Sigmoid colon (tissue), 4 donors: ENCODE results near the gene CDKN1C.

Experiments used
- CTCF ChIP-seq, 4 experiments: fragments of 450-650 bp in 3 of 4; fragments of 200-600 bp in 1 of 4; IDR thresholded peaks; one replicate each; pipeline ENCODE4 v1.5.1; 2016 to 2019; ENCODE audit warnings: antibody characterized with exemption in 4 of 4, mild to moderate bottlenecking in 3 of 4, moderate library complexity in 2 of 4
- EP300 ChIP-seq, 4 donors: sonication (generic); formaldehyde crosslinking; IDR thresholded peaks; one replicate each; pipeline ENCODE4 v1.6.1; 2017; ENCODE audit warnings: antibody characterized with exemption in 4 of 4
- POLR2A ChIP-seq, 2 donors: fragments of 450-650 bp; IDR thresholded peaks; one replicate each; pipeline ENCODE4 v1.6.1; 2016; ENCODE audit warnings: antibody characterized with exemption in 2 of 2, mild to moderate bottlenecking in 2 of 2, moderate library complexity in 2 of 2
- POLR2AphosphoS5 ChIP-seq, 4 donors: sonication (generic); formaldehyde crosslinking; IDR thresholded peaks; one replicate each; pipeline ENCODE4 v1.6.1; 2017; ENCODE audit warnings: antibody characterized with exemption in 4 of 4

- no peak for TF ChIP-seq POLR2A (IDR thresholded peaks at IDR 0.05)
- TF ChIP-seq CTCF (IDR thresholded peaks at IDR 0.05) = no peak
- no peak for TF ChIP-seq POLR2AphosphoS5 (IDR thresholded peaks at IDR 0.05)
- no peak for TF ChIP-seq EP300 (IDR thresholded peaks at IDR 0.05)
Observed at GRCh38 chr11:2859699-2860037, 25.9 kb downstream of the CDKN1C start.
